GM19351 (cell line): Measurements from ENCODE around the gene BTF3L4.
"Not testable (repeated sequence)": the region's sequence is repeated elsewhere in the genome, so short reads cannot be mapped to it uniquely, and the experiment has no call there.

Source experiments
- ATAC-seq: cut with Tn5 transposase; IDR thresholded peaks from one replicate; pipeline ENCODE4 v1.9.1; 2021; ENCODE audit warnings: mild to moderate bottlenecking, moderate library complexity; ENCODE audit not compliant: unreplicated experiment

Gene BTF3L4

DNA sequence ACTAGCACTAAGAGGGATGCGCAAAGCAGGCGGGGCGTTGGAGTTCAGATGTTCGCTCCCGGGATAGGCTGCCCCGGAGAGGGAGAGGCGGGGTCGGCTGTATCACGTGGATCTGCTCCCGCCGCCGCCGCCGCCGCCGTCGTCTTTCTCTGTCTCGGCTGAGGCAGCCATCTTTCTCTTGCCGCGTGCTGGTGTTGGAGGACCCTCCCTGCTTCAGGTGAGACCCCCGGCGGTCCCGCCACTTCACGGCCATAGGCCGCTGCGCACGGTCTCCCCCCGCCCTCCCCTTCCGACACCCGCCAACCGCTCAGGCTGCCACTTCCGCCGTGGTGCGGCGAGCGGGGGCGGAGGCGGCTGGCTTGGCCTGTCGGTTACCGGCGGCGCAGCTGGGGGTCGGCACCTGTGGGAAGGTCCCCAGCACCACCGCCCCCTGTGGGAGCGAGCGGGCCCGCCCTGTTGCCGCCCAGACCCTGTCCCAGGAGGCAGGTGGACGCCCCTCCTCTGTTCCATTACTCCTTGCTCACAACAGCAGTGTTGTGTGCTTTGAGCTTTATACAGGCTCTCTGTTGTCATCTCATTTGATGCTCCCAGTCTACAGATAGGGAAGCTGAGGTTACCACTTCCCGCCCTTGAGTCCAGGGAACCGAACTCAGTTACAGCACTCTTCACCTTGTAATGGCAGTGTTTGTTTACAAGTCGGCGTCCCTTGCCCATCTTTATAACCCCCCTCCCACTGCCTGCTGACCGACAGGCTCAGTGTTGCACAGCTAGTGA is at the start of gene BTF3L4:
Gene BTF3L4 (plus strand): TSS at position 133 of the 774 bp plus-strand sequence. CDS start 3,553 bp downstream, outside the sequence.
- peak; percentile 87 for ATAC-seq

GRCh38 chr1:52007215-52008002 is 48.7 kb upstream of the BTF3L4 start:
- no peak for ATAC-seq

- ATAC-seq: no peak
Measured at GRCh38 chr1:52008071-52008809, 47.9 kb upstream of the BTF3L4 start.

GRCh38 chr1:52022133-52022532 is 34.0 kb upstream of the BTF3L4 start:
- no peak for ATAC-seq

- no peak for ATAC-seq
Measured at GRCh38 chr1:52026278-52026677, 29.8 kb upstream of the BTF3L4 start.

- no peak for ATAC-seq
Measured at GRCh38 chr1:52028328-52028727, 27.8 kb upstream of the BTF3L4 start.

DNA sequence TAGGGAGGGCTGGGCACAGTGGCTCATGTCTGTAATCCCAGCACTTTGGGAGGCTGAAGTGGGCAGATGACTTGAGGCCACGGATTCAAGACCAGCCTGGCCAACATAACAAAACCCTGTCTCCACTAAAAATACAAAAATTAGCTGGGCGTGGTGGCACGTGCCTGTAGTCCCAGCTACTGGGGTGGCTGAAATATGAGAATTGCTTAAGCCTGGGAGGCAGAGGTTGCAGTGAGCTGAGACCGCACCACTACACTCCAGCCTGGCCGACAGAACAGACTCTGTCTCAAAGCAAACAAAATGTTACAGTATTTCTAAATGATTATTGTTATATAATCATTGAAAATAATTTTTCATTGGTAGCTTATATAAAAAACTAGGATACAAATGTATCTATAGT is 27.3 kb upstream of the BTF3L4 start:
- ATAC-seq: not testable (repeated sequence)

GRCh38 chr1:52032124-52032784 is 23.8 kb upstream of the BTF3L4 start:
- ATAC-seq: peak; percentile 37

- ATAC-seq: peak; percentile 32
Measured at GRCh38 chr1:52032785-52033131, 23.3 kb upstream of the BTF3L4 start.

GRCh38 chr1:52033190-52034049 is 22.7 kb upstream of the BTF3L4 start, which contains the start of gene KTI12:
KTI12 (minus strand) TSS chr1:52033810; CDS start chr1:52033761, 49 bp downstream.
- peak; percentile 86 for ATAC-seq

- ATAC-seq: no peak
Measured at GRCh38 chr1:52034050-52034384, 22.1 kb upstream of the BTF3L4 start.

DNA sequence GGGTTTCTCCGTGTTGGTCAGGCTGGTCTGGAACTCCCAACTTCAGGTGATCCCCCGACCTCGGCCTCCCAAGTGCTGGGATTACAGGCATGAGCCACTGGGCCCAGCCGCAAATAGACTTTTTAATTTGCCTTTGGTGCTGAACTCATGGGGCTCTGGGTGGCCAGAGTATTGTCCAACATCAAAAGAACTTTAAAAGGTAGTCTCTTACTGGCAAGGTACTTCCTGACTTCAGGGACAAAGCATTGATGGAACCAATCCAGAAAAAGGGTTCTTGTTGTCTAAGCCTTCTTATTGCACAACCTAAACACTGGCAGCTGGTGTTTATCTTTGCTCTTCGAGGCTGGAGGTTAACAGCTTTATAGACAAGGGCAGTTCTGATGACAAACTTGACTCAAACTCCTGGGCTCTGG is 18.7 kb upstream of the BTF3L4 start:
- ATAC-seq: no peak

GRCh38 chr1:52037909-52038308 is 18.2 kb upstream of the BTF3L4 start:
- no peak for ATAC-seq

DNA sequence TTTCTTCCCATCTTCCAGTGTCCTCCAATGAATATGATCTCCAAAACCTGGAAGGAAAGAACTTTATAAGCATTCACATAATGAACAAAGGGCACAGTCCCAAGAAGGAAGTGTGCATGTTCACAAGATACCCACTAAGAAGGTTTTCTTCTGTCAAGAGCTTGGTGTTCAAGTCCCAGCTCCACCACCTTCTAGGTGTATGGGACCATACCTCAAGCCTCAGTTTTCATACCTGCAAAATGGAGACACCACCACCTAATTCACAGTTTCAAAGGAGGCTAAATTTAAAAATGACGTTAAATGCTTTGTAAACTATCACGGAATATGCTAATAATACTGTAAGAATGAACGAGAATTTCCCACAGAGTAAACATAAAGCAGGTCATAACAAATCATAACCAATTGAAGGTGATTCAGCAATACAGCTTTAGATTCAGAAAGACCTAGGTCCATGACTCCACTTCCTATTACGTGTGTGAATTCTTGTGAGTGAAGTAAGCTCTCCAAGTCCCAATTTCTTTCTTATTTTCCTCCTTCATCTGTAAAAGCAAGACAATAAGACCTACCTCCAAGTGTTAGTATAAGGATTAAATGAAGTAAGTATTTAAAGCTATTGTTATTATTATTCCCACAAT is 14.4 kb upstream of the BTF3L4 start:
- no peak for ATAC-seq

DNA sequence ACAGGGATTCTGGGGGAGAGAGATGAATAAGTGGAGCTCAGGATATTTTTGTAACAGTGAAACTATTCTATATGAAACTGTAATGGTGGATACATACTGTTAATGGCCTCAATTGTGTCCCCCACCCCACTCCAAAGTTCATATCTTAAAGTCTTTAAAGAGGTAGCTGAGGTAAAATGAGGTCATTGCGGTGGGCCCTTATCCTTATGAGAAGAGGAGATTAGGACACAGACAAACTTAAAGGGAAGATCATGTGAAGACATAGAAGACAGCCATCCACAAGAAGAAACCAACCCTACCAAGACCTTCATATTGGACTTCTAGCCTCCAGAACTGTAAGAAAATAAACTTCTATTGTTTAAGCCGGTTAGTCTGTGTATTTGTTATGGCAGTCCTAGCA is 10.9 kb upstream of the BTF3L4 start:
- ATAC-seq: no peak

DNA sequence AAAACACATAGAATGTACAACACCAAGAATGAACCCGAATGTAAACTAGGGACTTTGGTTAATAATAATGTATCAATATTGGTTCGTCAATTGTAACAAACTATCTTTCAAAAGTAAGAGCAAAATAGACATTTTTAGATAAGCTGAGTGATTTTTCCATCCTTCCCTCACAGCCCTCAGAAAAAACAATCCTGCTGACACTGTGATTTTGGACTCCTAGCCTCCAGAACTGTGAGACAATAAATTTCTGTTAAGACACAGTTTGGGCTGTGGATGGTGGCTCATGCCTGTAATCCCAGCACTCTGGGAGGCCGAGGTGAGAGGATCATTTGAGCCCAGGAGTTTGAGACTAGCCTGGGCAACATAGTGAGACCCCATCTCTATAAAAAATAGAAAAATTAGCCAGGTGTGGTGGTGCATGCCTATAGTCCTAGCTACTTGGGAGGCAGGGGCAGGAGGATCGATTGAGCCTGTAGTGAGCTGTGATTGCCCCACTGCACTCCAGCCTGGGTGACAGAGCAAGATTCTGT is 10.4 kb upstream of the BTF3L4 start:
- ATAC-seq: not testable (repeated sequence)

GRCh38 chr1:52049337-52049736 is 6.8 kb upstream of the BTF3L4 start:
- not testable (repeated sequence) for ATAC-seq

GRCh38 chr1:52053862-52054261 is 2.2 kb upstream of the BTF3L4 start:
- ATAC-seq: no peak

GRCh38 chr1:52054496-52055065 is 1.5 kb upstream of the BTF3L4 start:
- no peak for ATAC-seq
